ENCODE data around the gene GMDS. TPM values are rescaled to one million over a fixed set of nuclear protein-coding genes. Genes with fewer than 3 reads are reported as not detected.

Gene GMDS
- total RNA-seq, 3 donors from 2014 or later (not counting 1 experiment from before 2014, with no cell fraction given) = 23.6 to 31.0 (median 26.4) TPM

DNA sequence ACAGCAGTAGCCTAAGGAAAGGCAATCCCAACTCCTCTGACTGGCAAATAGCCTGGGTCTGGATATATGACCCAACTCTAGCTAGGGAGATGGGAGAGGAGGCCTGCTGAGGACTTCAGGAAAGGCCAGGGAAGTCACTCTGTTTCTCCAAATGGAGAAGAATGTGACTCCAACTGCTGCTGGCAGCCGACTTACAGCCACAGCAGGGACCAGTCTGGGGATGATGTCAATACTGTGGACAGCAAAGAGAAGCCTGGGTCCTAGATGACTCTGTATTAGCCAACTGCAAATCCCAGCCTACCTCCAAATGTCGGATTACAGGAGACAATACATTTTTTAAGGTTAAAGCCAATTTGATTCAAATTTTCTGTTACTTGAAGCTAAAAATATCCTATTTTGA is 403.1 kb downstream of the GMDS start:
- DNase-seq = no peak
- H3K27me3 Mint-ChIP-seq (ENCODE audit: low read depth in 2 of 2) = no peaks in the 10 kb centered on the region
- H3K4me1 Mint-ChIP-seq = no peaks in the 10 kb centered on the region
- Histone ChIP-seq H3K27me3 (ENCODE audit: control insufficient read depth, insufficient read depth, low read length) (no peaks in the 10 kb centered on the region), H3K4me1 (ENCODE audit: control insufficient read depth, insufficient read depth, low read length) (no peaks in the 10 kb centered on the region), H3K9me3 (ENCODE audit: control insufficient read depth, insufficient read depth, low read length) (no peaks in the 10 kb centered on the region), H3K36me3 (ENCODE audit: control insufficient read depth, insufficient read depth, low read length) (no peaks in the 10 kb centered on the region), H3K4me3 (ENCODE audit: low read length) (no peak overlapping the region), H3K27ac (ENCODE audit: low read length) (no peak overlapping the region)
- H3K4me3 Mint-ChIP-seq = no peak overlapping the region
- ATAC-seq = no peak
- no peaks in the 10 kb centered on the region for H3K9me3 Mint-ChIP-seq
- TF ChIP-seq, protein P1, sequence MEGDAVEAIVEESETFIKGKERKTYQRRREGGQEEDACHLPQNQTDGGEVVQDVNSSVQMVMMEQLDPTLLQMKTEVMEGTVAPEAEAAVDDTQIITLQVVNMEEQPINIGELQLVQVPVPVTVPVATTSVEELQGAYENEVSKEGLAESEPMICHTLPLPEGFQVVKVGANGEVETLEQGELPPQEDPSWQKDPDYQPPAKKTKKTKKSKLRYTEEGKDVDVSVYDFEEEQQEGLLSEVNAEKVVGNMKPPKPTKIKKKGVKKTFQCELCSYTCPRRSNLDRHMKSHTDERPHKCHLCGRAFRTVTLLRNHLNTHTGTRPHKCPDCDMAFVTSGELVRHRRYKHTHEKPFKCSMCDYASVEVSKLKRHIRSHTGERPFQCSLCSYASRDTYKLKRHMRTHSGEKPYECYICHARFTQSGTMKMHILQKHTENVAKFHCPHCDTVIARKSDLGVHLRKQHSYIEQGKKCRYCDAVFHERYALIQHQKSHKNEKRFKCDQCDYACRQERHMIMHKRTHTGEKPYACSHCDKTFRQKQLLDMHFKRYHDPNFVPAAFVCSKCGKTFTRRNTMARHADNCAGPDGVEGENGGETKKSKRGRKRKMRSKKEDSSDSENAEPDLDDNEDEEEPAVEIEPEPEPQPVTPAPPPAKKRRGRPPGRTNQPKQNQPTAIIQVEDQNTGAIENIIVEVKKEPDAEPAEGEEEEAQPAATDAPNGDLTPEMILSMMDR (IDR thresholded peaks at IDR 0.05) = no peak
- WGBS (ENCODE audit: insufficient coverage) = 96% methylated on average over 2 of the region's 2 CpGs
- H3K27ac Mint-ChIP-seq = no peak overlapping the region
- H3K36me3 Mint-ChIP-seq = no peaks in the 10 kb centered on the region
- intact Hi-C loops (cut with micrococcal nuclease) = no loop called here

DNA sequence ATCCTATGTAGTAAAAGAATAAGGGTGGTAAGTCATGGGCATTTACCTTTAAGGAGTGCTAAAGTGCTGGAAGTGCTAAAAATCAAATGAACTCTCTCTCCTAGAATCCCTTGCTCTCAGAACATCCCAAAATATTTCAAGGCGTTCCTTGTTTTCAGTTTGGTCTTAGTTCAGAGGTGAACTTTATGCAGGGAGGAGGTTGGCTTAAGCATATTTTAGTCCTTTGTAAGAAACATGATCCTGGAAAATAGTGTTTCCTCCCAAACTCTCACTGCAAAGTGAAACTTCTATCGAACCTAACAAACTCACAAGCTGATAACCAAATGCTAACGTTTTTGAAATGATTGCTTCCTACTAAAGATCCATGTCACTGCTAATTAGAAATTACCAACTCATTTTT is 404.3 kb downstream of the GMDS start:
- no peaks in the 10 kb centered on the region for H3K4me1 Mint-ChIP-seq
- 86% methylated on average over 2 of the region's 3 CpGs for WGBS (ENCODE audit: insufficient coverage)
- no peak for ATAC-seq

DNA sequence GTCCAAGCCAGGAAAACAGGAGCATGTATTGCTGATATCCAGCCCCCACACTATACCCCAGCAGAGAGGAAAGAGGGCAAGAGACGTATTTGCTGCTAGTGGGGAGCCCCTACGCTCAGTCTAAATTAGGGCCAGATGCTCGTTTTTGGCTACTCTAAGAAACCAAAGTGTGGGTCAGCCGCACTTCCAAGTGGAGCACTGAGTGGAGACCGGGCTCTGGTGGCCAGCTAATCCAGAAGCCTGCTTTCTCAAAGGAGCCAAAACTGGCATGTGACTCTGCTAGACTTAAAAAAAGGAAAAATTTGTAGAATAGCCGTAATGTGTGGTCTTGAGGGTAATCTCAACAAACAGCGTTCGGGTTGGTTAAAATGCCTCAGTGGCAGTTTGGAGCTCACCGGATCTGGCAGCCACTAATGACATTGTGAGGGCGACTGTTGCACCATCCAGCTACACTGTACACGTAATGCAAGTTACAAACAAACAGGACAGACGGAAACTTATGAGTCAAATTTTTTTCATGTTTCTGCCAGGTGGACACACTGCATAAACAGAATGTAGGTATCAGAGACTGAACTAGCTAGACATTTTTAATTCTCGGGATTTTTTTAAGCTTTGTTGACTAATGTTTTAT is 404.8 kb downstream of the GMDS start:
- no peaks in the 10 kb centered on the region for H3K4me1 Mint-ChIP-seq
- Histone ChIP-seq H3K4me1 (ENCODE audit: control insufficient read depth, insufficient read depth, low read length) (no peaks in the 10 kb centered on the region), H3K9me3 (ENCODE audit: control insufficient read depth, insufficient read depth, low read length) (no peaks in the 10 kb centered on the region), H3K4me3 (ENCODE audit: low read length) (no peak overlapping the region), H3K36me3 (ENCODE audit: control insufficient read depth, insufficient read depth, low read length) (no peaks in the 10 kb centered on the region), H3K27ac (ENCODE audit: low read length) (no peak overlapping the region), H3K27me3 (ENCODE audit: control insufficient read depth, insufficient read depth, low read length) (no peaks in the 10 kb centered on the region)
- H3K27me3 Mint-ChIP-seq (ENCODE audit: low read depth in 2 of 2) = no peaks in the 10 kb centered on the region
- WGBS (ENCODE audit: insufficient coverage) = 95% methylated on average over 13 of the region's 13 CpGs
- no peaks in the 10 kb centered on the region for H3K36me3 Mint-ChIP-seq
- ATAC-seq (no peak), DNase-seq (no peak)
- intact Hi-C loops (cut with micrococcal nuclease) = no loop called here
- H3K9me3 Mint-ChIP-seq = no peaks in the 10 kb centered on the region
- no peak overlapping the region for H3K27ac Mint-ChIP-seq
- H3K4me3 Mint-ChIP-seq = no peak overlapping the region
- TF ChIP-seq, protein P1 (IDR thresholded peaks at IDR 0.05) = no peak

More for the DNA sequence above, 404.3 kb downstream of the GMDS start:
- no peaks in the 10 kb centered on the region for H3K4me1 ChIP-seq (ENCODE audit: control insufficient read depth, insufficient read depth, low read length)
- Mint-ChIP-seq H3K36me3 (no peaks in the 10 kb centered on the region), H3K9me3 (no peaks in the 10 kb centered on the region), H3K4me3 (no peak overlapping the region), H3K27me3 (ENCODE audit: low read depth in 2 of 2) (no peaks in the 10 kb centered on the region), H3K27ac (no peak overlapping the region)
- H3K9me3 ChIP-seq (ENCODE audit: control insufficient read depth, insufficient read depth, low read length) = no peaks in the 10 kb centered on the region
- TF ChIP-seq, protein P1 (IDR thresholded peaks at IDR 0.05) = no peak
- no peaks in the 10 kb centered on the region for H3K27me3 ChIP-seq (ENCODE audit: control insufficient read depth, insufficient read depth, low read length)
- DNase-seq = no peak
- H3K27ac ChIP-seq (ENCODE audit: low read length) = no peak overlapping the region
- no peak overlapping the region for H3K4me3 ChIP-seq (ENCODE audit: low read length)
- no peaks in the 10 kb centered on the region for H3K36me3 ChIP-seq (ENCODE audit: control insufficient read depth, insufficient read depth, low read length)
- intact Hi-C loops (cut with micrococcal nuclease) = no loop called here

DNA sequence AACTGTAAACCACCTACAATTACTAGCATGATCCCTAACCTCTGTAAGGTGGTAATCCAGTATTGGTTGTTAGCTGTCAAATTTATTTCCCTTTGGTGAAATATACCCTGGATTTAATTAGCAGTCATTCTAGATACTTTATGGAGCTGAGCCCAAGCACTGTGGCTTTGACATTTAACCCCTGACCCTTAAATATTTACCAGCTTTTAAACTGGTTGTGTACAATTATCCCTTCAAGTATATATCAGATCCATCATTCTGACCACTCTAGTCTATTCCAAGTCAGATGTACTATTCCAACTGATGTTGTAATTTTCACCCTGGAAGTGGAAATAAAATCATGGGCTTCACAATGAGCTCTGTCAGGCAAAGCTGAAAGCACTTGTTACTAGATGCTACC is 406.0 kb downstream of the GMDS start:
- H3K36me3 Mint-ChIP-seq = no peaks in the 10 kb centered on the region
- H3K27me3 Mint-ChIP-seq (ENCODE audit: low read depth in 2 of 2) = peaks cover 0 to 4% of the 10 kb centered on the region in 2 donors
- Histone ChIP-seq H3K27me3 (ENCODE audit: control insufficient read depth, insufficient read depth, low read length) (no peaks in the 10 kb centered on the region), H3K27ac (ENCODE audit: low read length) (no peak overlapping the region), H3K4me1 (ENCODE audit: control insufficient read depth, insufficient read depth, low read length) (no peaks in the 10 kb centered on the region), H3K9me3 (ENCODE audit: control insufficient read depth, insufficient read depth, low read length) (no peaks in the 10 kb centered on the region), H3K36me3 (ENCODE audit: control insufficient read depth, insufficient read depth, low read length) (no peaks in the 10 kb centered on the region), H3K4me3 (ENCODE audit: low read length) (no peak overlapping the region)
- no peak overlapping the region for H3K4me3 Mint-ChIP-seq
- intact Hi-C loops (cut with micrococcal nuclease) = no loop called here
- DNase-seq (no peak), ATAC-seq (no peak)
- H3K27ac Mint-ChIP-seq = no peak overlapping the region
- no peaks in the 10 kb centered on the region for H3K4me1 Mint-ChIP-seq
- H3K9me3 Mint-ChIP-seq = no peaks in the 10 kb centered on the region
- TF ChIP-seq, protein P1 (IDR thresholded peaks at IDR 0.05) = no peak
